Liver (tissue), 3 donors: ENCODE data around the gene KCNS3.

Experiments
- EGR1 ChIP-seq, 2 donors: IDR thresholded peaks; 2 replicates each; pipeline ENCODE4 v1.6.1; 2016 to 2018; ENCODE audit warnings: antibody characterized with exemption in 2 of 2, low read depth in 2 of 2
- HNF4G ChIP-seq: IDR thresholded peaks from 2 replicates; pipeline ENCODE4 v1.6.1; 2016; ENCODE audit warnings: antibody characterized with exemption
- MAX ChIP-seq: IDR thresholded peaks from 2 replicates; pipeline ENCODE4 v1.6.1; 2016; ENCODE audit warnings: antibody characterized with exemption
- SP1 ChIP-seq: IDR thresholded peaks from 2 replicates; pipeline ENCODE4 v1.6.1; 2018; ENCODE audit warnings: antibody characterized with exemption, mild to moderate bottlenecking
- TAF1 ChIP-seq: conservative IDR thresholded peaks from 2 replicates; pipeline ENCODE4 v1.6.1; 2016; ENCODE audit warnings: antibody characterized with exemption, mild to moderate bottlenecking
- YY1 ChIP-seq: IDR thresholded peaks from 2 replicates; pipeline ENCODE4 v1.6.1; 2016; ENCODE audit warnings: antibody characterized with exemption, mild to moderate bottlenecking
- ZBTB33 ChIP-seq: IDR thresholded peaks from 2 replicates; pipeline ENCODE4 v1.6.1; 2016; ENCODE audit warnings: antibody characterized with exemption
- TF ChIP-seq, protein P1 (sequence below): fragments of 150-350 bp; IDR thresholded peaks from 2 replicates; pipeline ENCODE4 v1.5.1; 2017; ENCODE audit warnings: improper control_type of control experiment, low read depth, low read length; ENCODE audit not compliant: missing input control
- TF ChIP-seq, protein P2 (sequence below): IDR thresholded peaks from 2 replicates; pipeline ENCODE4 v1.6.1; 2016; ENCODE audit warnings: antibody characterized with exemption
- donor health status: healthy.
- donor health status: healthy.

DNA sequence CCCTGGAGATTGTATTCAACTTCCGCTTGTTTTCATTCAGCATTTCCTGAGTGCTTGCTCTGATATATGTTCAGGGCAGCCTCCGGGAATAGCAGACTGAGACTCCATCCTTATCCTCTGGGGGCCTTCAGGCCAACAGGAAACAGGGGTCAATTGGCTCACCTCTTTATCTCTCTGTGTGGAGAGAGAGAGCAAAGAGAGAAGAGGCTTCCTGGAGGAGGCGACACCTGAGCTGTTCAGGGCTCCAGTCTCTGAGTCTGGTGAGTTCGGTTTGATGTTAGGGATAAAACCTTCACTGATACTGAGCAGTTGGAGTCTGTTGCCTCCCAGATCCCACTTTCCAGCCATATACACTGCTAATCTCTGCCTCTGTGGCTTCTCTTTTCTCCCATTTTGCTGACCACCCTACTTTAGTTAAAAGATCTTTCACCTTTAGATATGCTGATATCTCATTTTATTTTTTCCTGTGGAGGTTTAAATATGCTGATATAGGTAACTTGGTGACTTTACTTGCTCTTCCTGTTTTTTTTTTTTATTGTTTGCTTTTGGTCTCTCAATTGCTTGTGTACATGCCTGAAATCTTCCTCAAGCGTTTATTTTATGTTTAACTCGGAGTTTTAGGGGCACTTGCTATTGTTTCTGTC lies 56.9 kb downstream of the KCNS3 start:
- TF ChIP-seq, protein P1, sequence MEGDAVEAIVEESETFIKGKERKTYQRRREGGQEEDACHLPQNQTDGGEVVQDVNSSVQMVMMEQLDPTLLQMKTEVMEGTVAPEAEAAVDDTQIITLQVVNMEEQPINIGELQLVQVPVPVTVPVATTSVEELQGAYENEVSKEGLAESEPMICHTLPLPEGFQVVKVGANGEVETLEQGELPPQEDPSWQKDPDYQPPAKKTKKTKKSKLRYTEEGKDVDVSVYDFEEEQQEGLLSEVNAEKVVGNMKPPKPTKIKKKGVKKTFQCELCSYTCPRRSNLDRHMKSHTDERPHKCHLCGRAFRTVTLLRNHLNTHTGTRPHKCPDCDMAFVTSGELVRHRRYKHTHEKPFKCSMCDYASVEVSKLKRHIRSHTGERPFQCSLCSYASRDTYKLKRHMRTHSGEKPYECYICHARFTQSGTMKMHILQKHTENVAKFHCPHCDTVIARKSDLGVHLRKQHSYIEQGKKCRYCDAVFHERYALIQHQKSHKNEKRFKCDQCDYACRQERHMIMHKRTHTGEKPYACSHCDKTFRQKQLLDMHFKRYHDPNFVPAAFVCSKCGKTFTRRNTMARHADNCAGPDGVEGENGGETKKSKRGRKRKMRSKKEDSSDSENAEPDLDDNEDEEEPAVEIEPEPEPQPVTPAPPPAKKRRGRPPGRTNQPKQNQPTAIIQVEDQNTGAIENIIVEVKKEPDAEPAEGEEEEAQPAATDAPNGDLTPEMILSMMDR, result no peak
- TF ChIP-seq SP1 (no peak), MAX (no peak), TAF1 (no peak), ZBTB33 (no peak), EGR1 (IDR thresholded peaks at IDR 0.05; ENCODE audit: low read depth in 2 of 2) (no peak), YY1 (no peak), HNF4G (no peak)
- TF ChIP-seq, protein P2, sequence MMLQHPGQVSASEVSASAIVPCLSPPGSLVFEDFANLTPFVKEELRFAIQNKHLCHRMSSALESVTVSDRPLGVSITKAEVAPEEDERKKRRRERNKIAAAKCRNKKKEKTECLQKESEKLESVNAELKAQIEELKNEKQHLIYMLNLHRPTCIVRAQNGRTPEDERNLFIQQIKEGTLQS, result no peak
